ENCODE data around the gene IMPG1.

IMPG1 gene

DNA sequence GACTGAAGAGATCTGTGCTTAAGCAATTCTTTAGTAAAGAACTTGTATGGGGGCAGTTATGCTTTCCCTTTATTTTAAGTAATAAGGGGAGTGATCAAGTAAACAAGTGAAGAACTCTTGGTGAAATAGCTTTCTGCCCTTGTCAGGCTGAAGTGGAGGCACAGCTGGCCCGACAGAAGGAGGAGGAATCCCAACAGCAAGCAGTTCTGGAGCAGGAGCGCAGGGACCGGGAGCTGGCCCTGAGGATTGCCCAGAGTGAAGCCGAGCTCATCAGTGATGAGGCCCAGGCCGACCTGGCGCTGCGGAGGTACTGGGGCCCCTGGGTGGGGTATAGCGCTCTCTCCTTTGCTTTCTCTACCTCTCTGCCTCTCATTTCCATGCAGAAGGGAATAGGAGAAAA lies 180.1 kb downstream of the IMPG1 start:
- DNase-seq, result no peak

DNA sequence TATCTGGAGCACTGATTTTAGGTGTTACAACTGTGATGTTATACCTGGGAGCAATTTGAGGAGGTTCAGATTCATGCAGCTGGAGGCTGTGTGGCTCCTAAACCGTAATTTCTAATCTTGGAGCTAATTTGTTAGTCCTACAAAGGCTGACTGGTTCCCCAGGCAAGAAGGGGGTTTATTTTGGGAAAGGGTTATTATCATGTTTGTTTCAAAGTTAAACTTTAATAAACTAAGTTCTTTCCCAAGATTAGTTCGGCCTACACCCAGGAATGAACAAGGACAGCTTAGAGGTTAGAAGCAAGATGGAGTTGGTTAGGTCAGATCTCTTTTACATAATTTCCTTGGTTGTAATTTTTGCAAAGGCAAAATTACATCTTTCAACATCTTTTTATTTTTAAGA lies 187.6 kb downstream of the IMPG1 start:
- DNase-seq, result no peak

DNA sequence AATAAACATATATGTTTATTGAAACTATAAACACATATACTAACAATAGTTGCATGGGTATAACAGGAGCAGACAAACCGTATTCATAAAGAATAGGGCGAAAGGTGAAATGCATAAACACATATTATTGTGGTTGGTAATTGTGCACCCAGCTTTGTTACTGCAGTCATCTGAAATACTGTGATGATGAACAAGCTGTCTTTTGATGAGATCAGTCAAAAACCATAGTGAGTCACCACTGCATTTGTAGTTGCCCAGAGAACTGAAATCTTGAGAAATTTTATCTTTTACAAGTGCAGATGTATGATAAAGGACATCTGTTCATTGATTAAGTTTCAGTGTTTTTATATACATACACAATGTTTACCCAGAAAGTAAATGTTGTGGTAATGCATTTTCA lies 189.7 kb downstream of the IMPG1 start:
- no peak for DNase-seq

DNA sequence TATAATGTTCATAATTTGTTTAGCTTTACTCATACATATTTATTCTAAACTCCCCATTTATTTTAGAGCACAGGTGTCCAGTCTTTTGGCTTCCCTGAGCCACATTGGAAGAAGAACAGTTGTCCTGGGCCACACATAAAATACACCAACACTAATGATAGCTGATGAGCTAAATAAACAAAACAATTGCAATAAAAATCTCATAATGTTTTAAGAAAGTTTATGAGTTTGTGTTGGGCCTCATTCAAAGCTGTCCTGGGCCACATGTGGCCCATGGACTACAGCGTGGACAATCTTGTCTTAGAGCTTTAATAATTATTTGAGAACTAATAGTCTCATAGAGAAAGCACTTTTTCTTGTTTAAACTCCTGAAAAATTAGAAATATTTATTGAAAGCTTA lies 192.2 kb downstream of the IMPG1 start:
- no peak for DNase-seq

DNA sequence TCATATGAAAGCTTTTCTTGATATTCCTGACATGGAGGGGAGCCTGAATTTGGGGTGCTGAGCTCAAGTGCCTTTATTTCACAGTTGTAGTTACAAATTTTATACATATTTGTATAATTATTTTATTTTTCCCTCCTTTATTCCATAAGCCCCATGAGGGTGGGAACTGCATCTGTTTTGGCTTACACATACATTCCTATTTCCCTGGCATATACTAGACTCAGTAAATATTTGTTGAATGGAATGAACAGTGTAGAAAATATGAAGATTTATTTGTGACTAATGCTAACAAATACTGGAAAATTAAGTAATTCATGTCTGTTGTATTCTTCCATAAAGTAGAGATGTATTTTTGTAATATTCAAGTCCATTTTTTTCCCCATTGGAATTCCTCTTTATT lies 196.3 kb downstream of the IMPG1 start:
- no peak for DNase-seq

DNA sequence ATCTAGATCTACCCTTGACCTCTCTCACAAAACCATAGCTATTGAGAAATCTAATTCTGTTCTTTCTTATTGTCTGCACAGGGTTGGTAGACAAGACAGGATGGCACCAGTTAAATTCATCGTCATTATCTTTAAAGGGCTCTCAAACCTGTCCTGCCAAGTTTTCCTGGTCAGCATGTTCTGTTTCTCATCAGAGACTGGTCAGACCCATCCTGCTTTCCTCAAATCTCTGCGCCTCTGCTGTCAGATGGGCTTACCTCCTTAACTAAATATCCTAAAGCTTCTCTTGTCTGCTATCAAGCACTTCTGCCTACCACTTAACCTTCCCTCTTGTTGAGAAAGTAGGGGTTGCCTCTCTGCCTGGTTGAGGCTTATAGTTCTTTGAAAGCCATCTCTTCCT lies 198.2 kb downstream of the IMPG1 start:
- no peak for DNase-seq

Data from activated effector memory CD4-positive, alpha-beta T cell treated with anti-CD3 and anti-CD28 coated beads, Interleukin-2, amount 50 U/mL, for 16 hours (primary cell).